HG02678 (cell line): ENCODE results near the gene KLHDC3.
"Not testable (repeated sequence)": the region's sequence is repeated elsewhere in the genome, so short reads cannot be mapped to it uniquely, and the experiment has no call there.

Experiments
- ATAC-seq: cut with Tn5 transposase; IDR thresholded peaks from one replicate; pipeline ENCODE4 v1.9.1; 2021; ENCODE audit warnings: mild to moderate bottlenecking, moderate library complexity; ENCODE audit not compliant: unreplicated experiment

The KLHDC3 gene

GRCh38 chr6:42988486-42989020, 25.5 kb upstream of the KLHDC3 start:
- ATAC-seq = no peak

- ATAC-seq = no peak
Observed at GRCh38 chr6:42989923-42990322, 24.1 kb upstream of the KLHDC3 start.

- no peak for ATAC-seq
Observed at GRCh38 chr6:42993445-42993844, 20.6 kb upstream of the KLHDC3 start.

- no peak for ATAC-seq
Observed at GRCh38 chr6:42996513-42996912, 17.5 kb upstream of the KLHDC3 start.

- ATAC-seq = not testable (repeated sequence)
Observed at GRCh38 chr6:42998205-42998604, 15.8 kb upstream of the KLHDC3 start.

- ATAC-seq = no peak
Observed at GRCh38 chr6:43001843-43002242, 12.2 kb upstream of the KLHDC3 start.

- ATAC-seq = no peak
Observed at GRCh38 chr6:43005844-43006243, 8.2 kb upstream of the KLHDC3 start.

GRCh38 chr6:43006251-43006650, 7.8 kb upstream of the KLHDC3 start:
- ATAC-seq = no peak

GRCh38 chr6:43007126-43007525, 6.9 kb upstream of the KLHDC3 start:
- no peak for ATAC-seq

GRCh38 chr6:43009124-43009523, 4.9 kb upstream of the KLHDC3 start:
- no peak for ATAC-seq

- no peak for ATAC-seq
Observed at GRCh38 chr6:43011207-43011606, 2.8 kb upstream of the KLHDC3 start.

GRCh38 chr6:43012364-43012763, 1.7 kb upstream of the KLHDC3 start:
- no peak for ATAC-seq

- no peak for ATAC-seq
Observed at GRCh38 chr6:43013097-43013842, 779 bp upstream of the KLHDC3 start.

GRCh38 chr6:43014434-43014909, 423 bp downstream of the KLHDC3 start:
- no peak for ATAC-seq

GRCh38 chr6:43016176-43016942, 2.3 kb downstream of the KLHDC3 start:
- no peak for ATAC-seq

- no peak for ATAC-seq
Observed at GRCh38 chr6:43016943-43017334, 2.9 kb downstream of the KLHDC3 start.

- ATAC-seq = no peak
Observed at GRCh38 chr6:43019152-43019551, 5.1 kb downstream of the KLHDC3 start.

GRCh38 chr6:43020052-43020705, 6.1 kb downstream of the KLHDC3 start:
- ATAC-seq = no peak

- no peak for ATAC-seq
Observed at GRCh38 chr6:43020847-43021246, 6.8 kb downstream of the KLHDC3 start.

GRCh38 chr6:43021270-43022047, 7.4 kb downstream of the KLHDC3 start, which contains the start of gene RRP36:
Gene RRP36 (plus strand): TSS chr6:43021623. CDS start chr6:43021655, 32 bp downstream.
- ATAC-seq = peak; percentile 80

GRCh38 chr6:43024436-43024835, 10.4 kb downstream of the KLHDC3 start:
- ATAC-seq = no peak
